Cardiac fibroblast (primary cell): ENCODE results near the gene MRPS7.

ENCODE experiments used
- DNase-seq, 2 donors: peaks; one replicate each; pipeline versions ENCODE4 v3.0.0 to v3.0.0-alpha.2; 2010; ENCODE audit warnings: low read depth in 2 of 2
- H3K4me3 ChIP-seq, 2 donors: replicated peaks in 1 of 2; 1 replicate in 1 of 2; 2 replicates in 1 of 2; pipeline ENCODE4 v1.5.1; 2011; ENCODE audit warnings: low read depth in 2 of 2, low read length in 2 of 2, mild to moderate bottlenecking in 2 of 2, moderate library complexity in 1 of 2
- TF ChIP-seq, protein P1 (sequence below): IDR thresholded peaks from one replicate; pipeline ENCODE4 v1.5.1; 2011; ENCODE audit warnings: low read depth, mild to moderate bottlenecking, low read length, inconsistent platforms

Gene MRPS7

DNA sequence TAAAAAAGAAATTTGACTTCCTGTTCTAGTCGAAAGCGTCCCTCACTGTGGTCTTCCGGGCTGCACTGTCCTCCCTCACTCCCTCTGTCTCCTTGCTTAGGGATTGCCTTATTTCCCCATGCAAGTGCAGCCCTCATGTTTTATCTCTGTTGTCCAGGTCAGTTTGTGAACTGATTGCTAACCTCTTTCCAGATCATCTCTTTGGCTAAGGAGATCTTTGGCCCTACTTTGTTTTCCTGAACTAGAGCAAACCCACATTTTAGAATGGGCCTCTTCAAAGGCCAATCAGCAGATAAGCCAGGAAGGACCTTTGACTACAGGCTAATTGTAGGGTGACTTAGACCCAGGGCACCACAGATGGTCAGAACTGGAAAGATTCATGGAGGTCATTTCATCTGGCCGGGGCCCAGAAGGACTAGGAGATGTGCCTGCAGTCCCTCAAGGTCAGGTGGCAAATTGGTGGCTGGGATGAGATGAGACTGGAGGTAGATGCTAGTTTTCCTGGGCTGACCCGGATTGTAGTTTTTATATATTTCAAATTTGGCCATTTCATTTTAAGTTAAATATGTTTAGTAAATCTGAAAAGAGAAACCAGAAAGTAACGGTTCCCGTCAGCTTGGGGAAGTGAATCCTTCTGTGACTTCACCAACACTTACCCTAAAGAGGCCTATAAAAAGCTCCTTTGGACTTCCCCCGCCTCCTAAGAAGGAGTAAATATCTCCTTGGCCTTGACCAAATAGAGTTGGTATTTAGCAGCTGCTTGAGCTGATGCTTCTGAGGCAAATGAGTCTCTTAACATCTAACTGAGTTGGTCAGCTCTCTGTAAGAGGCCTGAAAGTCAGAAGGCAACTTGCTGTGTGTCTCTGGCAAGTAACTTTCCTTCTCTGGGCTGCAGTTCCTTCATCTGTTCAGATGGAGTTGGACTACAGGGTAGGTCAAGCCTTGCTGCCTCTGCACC lies 33.8 kb downstream of the MRPS7 start:
- TF ChIP-seq, protein P1, sequence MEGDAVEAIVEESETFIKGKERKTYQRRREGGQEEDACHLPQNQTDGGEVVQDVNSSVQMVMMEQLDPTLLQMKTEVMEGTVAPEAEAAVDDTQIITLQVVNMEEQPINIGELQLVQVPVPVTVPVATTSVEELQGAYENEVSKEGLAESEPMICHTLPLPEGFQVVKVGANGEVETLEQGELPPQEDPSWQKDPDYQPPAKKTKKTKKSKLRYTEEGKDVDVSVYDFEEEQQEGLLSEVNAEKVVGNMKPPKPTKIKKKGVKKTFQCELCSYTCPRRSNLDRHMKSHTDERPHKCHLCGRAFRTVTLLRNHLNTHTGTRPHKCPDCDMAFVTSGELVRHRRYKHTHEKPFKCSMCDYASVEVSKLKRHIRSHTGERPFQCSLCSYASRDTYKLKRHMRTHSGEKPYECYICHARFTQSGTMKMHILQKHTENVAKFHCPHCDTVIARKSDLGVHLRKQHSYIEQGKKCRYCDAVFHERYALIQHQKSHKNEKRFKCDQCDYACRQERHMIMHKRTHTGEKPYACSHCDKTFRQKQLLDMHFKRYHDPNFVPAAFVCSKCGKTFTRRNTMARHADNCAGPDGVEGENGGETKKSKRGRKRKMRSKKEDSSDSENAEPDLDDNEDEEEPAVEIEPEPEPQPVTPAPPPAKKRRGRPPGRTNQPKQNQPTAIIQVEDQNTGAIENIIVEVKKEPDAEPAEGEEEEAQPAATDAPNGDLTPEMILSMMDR = no peak
- no peak overlapping the region for H3K4me3 ChIP-seq
- no peak for DNase-seq

- no peak for DNase-seq
- H3K4me3 ChIP-seq = no peak overlapping the region
- TF ChIP-seq, protein P1 = no peak
Observed at GRCh38 chr17:75300280-75300679, 38.6 kb downstream of the MRPS7 start.

DNA sequence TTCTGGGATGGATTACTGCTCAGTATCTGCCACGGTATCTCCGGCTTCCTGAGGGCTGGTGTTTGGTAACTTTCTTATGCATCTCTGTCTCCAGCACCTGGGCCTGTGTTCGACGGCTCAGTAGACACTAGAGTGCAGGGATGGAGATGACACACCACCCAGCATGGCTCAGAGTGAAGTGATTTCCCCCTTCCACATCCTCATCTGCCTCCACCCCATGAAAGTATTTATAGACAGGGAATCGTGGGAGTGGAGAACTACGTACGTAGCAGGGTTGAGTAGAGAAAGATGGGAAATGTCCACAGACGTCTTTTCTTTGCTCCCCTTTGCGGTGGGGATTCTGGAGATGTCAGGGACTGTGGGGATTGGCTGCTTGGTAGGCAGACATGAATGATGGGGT lies 39.4 kb downstream of the MRPS7 start:
- no peak for DNase-seq
- no peak overlapping the region for H3K4me3 ChIP-seq
- TF ChIP-seq, protein P1 = no peak

- TF ChIP-seq, protein P1 = no peak
- no peak overlapping the region for H3K4me3 ChIP-seq
- DNase-seq = no peak
Observed at GRCh38 chr17:75301502-75302206, 40.0 kb downstream of the MRPS7 start.

DNA sequence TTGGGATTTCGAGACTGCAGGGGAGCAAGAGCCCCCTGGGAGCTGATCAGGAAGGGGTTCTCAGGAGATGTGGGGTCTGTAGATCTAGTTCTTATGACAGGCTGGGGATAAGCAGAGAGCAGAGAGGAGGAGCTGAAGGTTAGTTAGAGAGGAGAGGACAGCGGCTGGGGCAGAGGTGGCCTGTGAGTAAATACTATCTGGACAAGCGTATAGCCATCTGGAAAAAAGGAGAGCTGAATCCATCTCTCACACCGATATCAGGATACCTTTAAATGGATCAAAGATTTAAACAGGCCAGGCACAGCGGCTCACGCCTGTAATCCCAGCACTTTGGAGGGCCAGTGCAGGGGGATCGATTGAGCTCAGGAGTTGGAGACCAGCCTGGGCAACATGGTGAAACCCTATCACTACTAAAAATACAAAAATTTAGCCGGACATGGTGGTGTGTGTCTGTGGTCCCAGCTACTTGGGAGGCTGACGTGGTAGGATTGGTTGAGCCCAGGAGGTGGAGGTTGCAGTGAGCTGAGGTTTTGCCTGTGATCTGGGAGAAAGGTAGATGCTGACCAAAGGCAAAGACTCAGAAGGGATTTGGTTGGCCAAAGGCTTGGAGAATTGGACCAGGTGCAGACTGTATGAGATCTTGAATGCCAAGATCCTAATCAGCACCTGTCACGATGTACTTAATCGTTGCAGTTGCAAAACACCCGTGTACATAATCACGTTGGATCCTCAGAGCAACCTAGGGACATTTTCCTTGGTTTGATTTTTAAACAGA lies 46.5 kb downstream of the MRPS7 start:
- DNase-seq = no peak
- TF ChIP-seq, protein P1 = no peak
- no peak overlapping the region for H3K4me3 ChIP-seq
